ENCODE data around the gene SPHK2.

The SPHK2 gene

GRCh38 chr19:48637948-48638830 lies 18.9 kb downstream of the SPHK2 start:
- TF ChIP-seq CTCF (IDR thresholded peaks at IDR 0.05; ENCODE audit: low read depth, low read length, missing control alignments) = no peak
- peak; percentile 92 for DNase-seq (ENCODE audit: low read depth)
- peak overlapping the region; percentile 53 for H3K4me3 ChIP-seq (ENCODE audit: low read depth, low read length)

- DNase-seq (ENCODE audit: low read depth) = no peak
- TF ChIP-seq CTCF (IDR thresholded peaks at IDR 0.05; ENCODE audit: low read depth, low read length, missing control alignments) = no peak
- H3K4me3 ChIP-seq (ENCODE audit: low read depth, low read length) = peak overlapping the region; percentile 53
Measured at GRCh38 chr19:48638831-48639381, 19.6 kb downstream of the SPHK2 start.

GRCh38 chr19:48639483-48640375 lies 20.4 kb downstream of the SPHK2 start:
- DNase-seq (ENCODE audit: low read depth) = no peak
- TF ChIP-seq CTCF (IDR thresholded peaks at IDR 0.05; ENCODE audit: low read depth, low read length, missing control alignments) = no peak
- no peak overlapping the region for H3K4me3 ChIP-seq (ENCODE audit: low read depth, low read length)

- no peak for DNase-seq (ENCODE audit: low read depth)
- H3K4me3 ChIP-seq (ENCODE audit: low read depth, low read length) = no peak overlapping the region
- no peak for TF ChIP-seq CTCF (IDR thresholded peaks at IDR 0.05; ENCODE audit: low read depth, low read length, missing control alignments)
Measured at GRCh38 chr19:48641850-48642249, 22.5 kb downstream of the SPHK2 start.

- no peak for TF ChIP-seq CTCF (IDR thresholded peaks at IDR 0.05; ENCODE audit: low read depth, low read length, missing control alignments)
- no peak overlapping the region for H3K4me3 ChIP-seq (ENCODE audit: low read depth, low read length)
- no peak for DNase-seq (ENCODE audit: low read depth)
Measured at GRCh38 chr19:48642862-48643261, 23.6 kb downstream of the SPHK2 start.

- no peak overlapping the region for H3K4me3 ChIP-seq (ENCODE audit: low read depth, low read length)
- no peak for DNase-seq (ENCODE audit: low read depth)
- no peak for TF ChIP-seq CTCF (IDR thresholded peaks at IDR 0.05; ENCODE audit: low read depth, low read length, missing control alignments)
Measured at GRCh38 chr19:48644355-48644754, 25.0 kb downstream of the SPHK2 start.

Data from GM12864 (cell line).